GM06990 (cell line): ENCODE measurements around the gene HDAC4.

Experiments
- DNase-seq: peaks from one replicate; pipeline ENCODE4 v3.0.0-alpha.2; 2011; ENCODE audit not compliant: insufficient read length; ENCODE audit errors: extremely low read depth
- H3K27me3 ChIP-seq: replicated peaks from 2 replicates; pipeline ENCODE4 v1.6.0; 2011; ENCODE audit warnings: low read length; ENCODE audit not compliant: control insufficient read depth, insufficient read depth
- H3K36me3 ChIP-seq: 2 replicates; pipeline ENCODE4 v1.5.1; 2011; ENCODE audit warnings: low read length; ENCODE audit not compliant: control insufficient read depth, insufficient read depth
- H3K4me3 ChIP-seq: replicated peaks from 2 replicates; pipeline ENCODE4 v1.5.1; 2011; ENCODE audit warnings: low read depth, mild to moderate bottlenecking, control low read depth, low read length
- TF ChIP-seq, protein P1 (sequence below): IDR thresholded peaks from 2 replicates; pipeline ENCODE4 v1.5.1; 2011; ENCODE audit warnings: low read length, control low read depth, mild to moderate bottlenecking, inconsistent platforms; ENCODE audit not compliant: insufficient read depth, poor library complexity, severe bottlenecking

HDAC4 gene

DNA sequence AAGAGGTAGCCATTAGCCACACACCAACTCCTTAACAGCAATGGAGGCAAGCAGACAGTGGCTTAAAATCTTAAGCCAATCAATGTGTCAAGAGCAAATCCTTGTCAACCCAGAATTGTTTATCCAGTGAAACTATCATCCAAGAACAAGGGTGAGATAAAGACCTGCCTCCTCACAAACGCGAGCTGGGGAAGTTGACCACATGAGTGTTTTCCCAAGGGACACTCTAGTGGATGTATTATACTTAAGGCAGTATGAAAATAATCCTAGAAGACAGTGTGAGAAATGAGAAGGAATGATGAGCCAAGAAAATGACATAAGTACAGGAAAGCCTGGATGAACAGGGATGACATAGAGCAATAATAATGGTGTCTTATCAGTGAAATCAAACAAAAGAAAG lies 343.3 kb downstream of the HDAC4 start:
- H3K36me3 ChIP-seq, result no peaks in the 10 kb centered on the region; the same call in 1 of the 2 replicates
- no peak overlapping the region for H3K4me3 ChIP-seq
- no peak for DNase-seq
- H3K27me3 ChIP-seq, result no peaks in the 10 kb centered on the region
- TF ChIP-seq, protein P1, sequence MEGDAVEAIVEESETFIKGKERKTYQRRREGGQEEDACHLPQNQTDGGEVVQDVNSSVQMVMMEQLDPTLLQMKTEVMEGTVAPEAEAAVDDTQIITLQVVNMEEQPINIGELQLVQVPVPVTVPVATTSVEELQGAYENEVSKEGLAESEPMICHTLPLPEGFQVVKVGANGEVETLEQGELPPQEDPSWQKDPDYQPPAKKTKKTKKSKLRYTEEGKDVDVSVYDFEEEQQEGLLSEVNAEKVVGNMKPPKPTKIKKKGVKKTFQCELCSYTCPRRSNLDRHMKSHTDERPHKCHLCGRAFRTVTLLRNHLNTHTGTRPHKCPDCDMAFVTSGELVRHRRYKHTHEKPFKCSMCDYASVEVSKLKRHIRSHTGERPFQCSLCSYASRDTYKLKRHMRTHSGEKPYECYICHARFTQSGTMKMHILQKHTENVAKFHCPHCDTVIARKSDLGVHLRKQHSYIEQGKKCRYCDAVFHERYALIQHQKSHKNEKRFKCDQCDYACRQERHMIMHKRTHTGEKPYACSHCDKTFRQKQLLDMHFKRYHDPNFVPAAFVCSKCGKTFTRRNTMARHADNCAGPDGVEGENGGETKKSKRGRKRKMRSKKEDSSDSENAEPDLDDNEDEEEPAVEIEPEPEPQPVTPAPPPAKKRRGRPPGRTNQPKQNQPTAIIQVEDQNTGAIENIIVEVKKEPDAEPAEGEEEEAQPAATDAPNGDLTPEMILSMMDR, result no peak

DNA sequence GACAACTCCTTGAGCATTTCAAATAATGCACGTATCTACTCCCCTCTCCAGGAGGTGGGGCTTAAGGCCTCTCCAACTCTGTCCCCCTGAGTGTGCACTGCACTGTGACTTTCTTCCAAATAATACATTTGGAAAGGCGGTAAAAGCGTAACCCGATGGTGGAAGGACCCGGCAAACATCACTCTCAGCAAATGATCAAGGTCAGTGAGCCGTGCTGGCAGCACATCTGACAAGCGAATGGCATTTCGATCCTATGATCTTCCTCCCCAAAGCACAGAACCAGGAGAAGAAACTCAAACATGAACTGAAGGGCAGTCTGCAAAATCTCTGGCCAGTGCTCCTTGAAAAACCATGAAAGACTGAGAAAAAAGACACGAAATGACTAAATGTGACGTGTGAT lies 344.2 kb downstream of the HDAC4 start:
- H3K36me3 ChIP-seq, result no peaks in the 10 kb centered on the region; the same call in 1 of the 2 replicates
- no peak for DNase-seq
- H3K4me3 ChIP-seq, result no peak overlapping the region
- no peaks in the 10 kb centered on the region for H3K27me3 ChIP-seq
- TF ChIP-seq, protein P1, result no peak

DNA sequence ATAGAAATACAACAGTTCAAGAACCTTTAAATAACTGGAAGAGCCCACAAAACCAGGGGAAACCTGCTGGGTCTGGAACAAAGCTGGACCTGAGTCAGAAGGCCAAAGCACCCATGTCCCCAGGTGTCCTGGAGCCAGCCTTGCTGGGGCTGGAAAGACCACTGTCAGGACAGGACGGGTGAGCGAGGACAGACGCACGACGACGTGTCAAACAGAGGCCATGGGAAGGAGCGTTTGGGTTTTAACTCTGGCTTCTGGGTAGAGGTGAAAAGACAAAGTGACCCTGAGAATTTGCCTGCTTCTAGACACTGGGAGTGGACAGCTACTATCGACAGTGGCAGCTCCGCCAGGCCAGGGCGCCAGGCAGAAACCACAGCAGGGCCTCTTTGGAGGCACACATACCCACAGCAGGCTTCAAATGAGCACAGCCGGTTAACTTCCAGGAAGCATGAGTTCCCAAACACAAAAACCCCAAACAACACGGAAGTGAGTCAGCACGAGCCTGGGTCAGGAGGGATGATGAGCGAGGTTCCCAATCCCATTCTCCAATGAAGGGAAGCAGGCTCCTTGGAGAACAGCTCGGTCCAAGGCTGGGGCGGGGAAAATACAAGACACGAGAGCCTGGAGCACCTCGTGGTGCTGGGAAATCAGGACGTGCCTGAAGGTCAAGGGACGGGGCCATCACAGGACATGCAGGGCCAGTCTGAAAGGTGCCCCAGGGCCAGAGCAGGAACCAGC lies 344.9 kb downstream of the HDAC4 start:
- Histone ChIP-seq H3K36me3 (no peaks in the 10 kb centered on the region), H3K27me3 (no peaks in the 10 kb centered on the region), H3K4me3 (no peak overlapping the region)
- no peak for DNase-seq
- TF ChIP-seq, protein P1, result no peak

DNA sequence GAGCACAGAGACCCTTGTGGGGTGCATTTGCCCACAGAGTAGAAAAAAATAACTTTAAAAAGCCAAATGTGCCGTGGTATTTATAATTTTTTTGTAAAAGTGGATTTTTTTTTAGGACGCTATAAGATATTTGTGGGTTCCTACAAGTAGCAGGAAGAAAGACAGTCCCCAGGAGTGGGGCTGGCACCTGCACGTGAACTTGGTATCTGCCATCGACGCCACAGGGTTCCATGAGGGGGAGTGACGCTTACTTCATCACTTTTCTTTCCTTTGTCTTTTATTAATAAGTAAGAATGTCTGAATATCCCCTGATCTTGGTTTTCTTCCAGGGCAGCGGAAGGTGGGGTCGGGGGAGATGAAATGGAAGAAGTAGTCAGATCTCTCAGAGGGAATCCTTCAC lies 345.9 kb downstream of the HDAC4 start:
- TF ChIP-seq, protein P1, result no peak
- no peaks in the 10 kb centered on the region for H3K27me3 ChIP-seq
- no peak for DNase-seq
- H3K4me3 ChIP-seq, result no peak overlapping the region
- no peaks in the 10 kb centered on the region for H3K36me3 ChIP-seq

DNA sequence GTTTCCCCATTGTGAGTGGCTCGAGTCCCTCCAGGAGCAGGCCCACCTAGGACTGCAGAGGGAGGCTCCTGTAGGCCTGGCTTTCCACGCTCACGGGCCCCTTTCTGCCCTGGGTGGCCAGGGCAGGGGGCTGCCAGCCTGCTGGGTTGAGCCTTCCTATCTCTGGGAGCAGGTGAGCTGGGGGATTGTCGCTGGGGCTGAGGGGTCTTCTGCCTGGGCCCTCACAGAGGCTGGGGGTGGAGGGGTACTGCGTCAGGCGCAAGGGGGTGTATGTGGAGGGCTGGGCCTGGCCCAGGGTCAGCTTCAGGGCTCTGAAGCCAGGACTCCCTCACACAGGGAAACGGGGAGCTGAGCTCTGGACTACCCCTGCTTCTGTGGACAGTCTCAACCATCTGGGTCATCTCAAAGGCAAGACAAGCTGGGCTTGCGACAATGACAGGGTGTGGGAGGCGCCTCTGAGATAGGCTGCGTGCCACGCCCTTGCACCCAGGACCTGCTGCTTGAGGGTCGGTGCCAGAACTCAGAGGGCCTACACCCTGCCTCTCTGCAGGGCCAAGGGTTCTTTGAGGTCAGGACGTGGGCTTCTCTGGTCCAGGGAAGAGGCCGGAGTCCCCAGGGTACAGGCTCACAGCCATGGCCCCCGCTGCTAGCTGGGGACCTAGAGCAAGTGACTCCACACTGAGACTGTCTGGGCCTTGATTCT lies 346.9 kb downstream of the HDAC4 start:
- H3K4me3 ChIP-seq, result no peak overlapping the region
- no peaks in the 10 kb centered on the region for H3K36me3 ChIP-seq
- DNase-seq, result no peak
- no peaks in the 10 kb centered on the region for H3K27me3 ChIP-seq
- TF ChIP-seq, protein P1, result no peak
